M059J (cell line): ENCODE measurements around the gene ZBTB7C. TPM values are rescaled to one million over a fixed set of nuclear protein-coding genes. Genes with fewer than 3 reads are reported as not detected.

Source experiments
- DNase-seq: peaks from one replicate; pipeline ENCODE4 v3.0.0-alpha.2; 2012; ENCODE audit warnings: low read depth
- total RNA-seq: library from RNA; depleted of rRNA; stranded (reverse); fragments of >200 nt; shearing (Covaris generic); gene quantifications from 2 replicates; pipeline ENCODE4 v1.2.3, GENCODE V29; 2014

ZBTB7C gene
- total RNA-seq, 1 experiment from 2014 or later, result not detected

DNA sequence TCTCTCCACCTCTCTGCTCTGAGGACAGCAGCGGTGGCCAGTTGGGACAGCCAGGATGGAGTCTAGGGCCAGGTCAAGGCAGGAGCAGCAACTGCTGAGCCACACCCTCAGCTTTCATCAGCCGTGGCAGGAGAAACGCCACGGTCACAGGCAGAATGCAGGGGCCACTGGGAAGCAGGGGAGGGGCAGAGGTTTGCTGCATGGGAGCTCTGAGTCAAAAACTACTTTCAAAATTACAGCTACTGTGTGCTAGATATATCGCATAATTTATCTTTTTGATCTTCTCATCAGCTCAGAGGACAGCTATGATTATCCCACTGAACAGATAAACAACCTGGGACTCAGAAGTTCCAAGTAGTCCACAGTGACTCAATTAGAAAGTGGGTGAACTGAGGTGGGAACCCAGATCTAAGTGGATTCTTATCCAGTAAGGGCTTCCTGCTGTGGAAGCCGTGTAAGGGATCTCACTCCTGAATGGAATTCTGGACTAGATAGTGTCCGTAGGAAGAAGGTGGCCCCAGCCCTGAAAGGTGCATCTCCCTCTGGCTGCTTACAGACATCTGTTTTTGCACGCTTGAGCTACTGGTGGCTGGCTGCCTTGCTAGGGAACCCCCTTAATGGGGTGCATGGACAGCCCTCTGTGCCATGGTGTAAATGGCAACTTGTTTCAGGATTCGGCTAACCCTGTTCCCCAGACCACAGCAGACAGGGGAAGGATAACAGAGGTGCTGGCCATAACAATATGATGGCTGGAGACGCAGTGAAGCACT, 284.1 kb downstream of the ZBTB7C start:
- DNase-seq, result no peak

- no peak for DNase-seq
These were observed 285.2 kb downstream of the ZBTB7C start for GRCh38 chr18:48123941-48124340.

- DNase-seq, result no peak
These were observed 285.9 kb downstream of the ZBTB7C start for GRCh38 chr18:48123324-48123723.

GRCh38 chr18:48122816-48123215, 286.4 kb downstream of the ZBTB7C start:
- no peak for DNase-seq

DNA sequence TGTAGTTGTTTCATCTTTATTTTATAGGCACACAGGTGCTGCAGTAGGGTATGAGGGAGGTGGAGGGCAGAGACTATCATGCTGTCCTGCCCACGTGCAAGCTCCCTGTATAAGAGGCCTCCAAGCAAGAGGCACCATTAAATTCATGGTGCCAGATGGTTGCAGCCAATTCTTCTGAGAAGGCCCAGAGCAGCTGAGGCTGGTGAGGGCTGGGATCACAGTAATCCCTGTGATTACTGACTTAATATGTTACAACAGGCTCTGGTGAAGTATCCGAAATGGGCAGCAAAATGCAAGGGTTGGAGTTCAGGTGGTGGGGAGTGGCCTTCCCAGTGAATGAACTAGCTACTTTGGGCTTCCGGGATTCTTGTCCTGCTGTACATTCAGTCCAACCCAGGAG, 286.8 kb downstream of the ZBTB7C start:
- DNase-seq, result no peak

DNA sequence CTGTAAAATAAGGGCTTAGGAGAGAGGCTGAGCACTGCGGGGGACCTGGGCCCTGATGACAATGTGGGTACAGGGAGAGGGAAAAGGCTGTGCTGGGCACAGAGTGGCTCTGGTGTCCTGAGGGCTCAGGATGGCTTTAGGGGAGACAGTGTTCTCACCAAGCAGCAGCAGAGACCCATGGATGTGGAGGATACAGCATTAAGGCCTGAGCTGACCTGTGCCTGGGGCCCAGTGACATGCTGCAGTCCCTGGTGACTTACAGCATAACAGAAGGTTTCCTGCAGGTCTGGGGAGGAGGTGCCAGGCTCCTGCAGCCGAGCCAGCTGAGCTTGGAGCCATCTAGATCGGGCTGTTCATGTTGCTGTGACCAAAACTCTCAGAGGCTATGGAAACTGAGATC, 287.4 kb downstream of the ZBTB7C start:
- no peak for DNase-seq

DNA sequence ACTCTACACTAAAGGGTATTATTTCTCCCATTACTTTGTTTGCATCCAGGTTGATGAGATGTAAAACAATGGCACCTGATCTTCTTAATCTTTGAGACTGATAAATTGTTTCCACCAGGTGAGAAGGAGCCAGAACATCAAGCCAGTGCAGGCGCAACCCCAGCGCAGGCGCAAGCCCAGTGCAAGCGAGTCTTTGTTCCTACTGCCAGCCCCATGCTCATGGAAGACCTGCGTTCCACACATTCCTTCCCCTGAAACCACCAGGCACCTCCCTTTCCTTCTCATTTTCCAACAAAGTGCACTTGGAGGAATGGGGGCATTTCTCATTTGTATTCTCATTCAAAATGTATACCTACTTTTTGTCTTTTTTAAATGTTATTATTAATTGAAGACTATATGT, 290.0 kb downstream of the ZBTB7C start:
- no peak for DNase-seq

GRCh38 chr18:48116873-48117630, 292.1 kb downstream of the ZBTB7C start:
- no peak for DNase-seq

DNA sequence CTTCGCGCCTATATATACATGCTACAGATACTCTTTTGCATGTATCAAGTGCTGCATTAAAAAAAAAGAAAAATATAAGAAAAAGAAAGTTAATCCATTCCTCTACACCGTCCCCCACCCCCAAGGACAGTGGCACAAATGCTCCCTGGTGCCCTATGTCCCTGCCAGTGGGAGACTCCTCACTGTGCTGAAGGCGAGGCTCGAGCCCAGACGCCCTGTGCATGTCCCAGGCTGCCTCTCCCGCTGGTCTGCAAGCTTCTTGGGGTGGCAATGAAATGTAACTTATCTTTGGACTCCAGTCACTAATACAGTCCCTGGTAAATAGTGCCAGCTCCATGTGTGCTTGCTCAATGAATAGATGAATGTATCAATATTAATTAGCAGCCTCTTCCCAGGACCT, 293.2 kb downstream of the ZBTB7C start:
- DNase-seq, result no peak

GRCh38 chr18:48113691-48114090, 295.5 kb downstream of the ZBTB7C start:
- no peak for DNase-seq

DNA sequence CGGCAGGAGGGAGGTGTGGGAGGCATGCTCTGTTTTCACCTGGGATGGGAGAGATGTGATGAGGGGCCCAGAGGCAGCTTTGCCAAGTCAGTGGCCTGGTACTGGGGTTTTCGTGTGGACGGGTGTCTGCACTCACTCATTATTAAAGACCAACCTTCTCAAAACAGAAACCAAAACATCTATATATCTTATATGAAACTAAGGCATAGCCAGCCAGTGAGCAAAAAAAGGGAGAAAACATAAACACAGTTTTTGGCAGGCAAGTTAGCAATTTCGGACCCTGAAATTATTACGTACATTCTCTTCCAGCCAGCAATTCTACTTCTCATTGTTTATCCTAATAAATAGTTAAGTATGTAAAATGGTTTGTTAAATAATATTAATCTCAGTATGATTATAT, 297.6 kb downstream of the ZBTB7C start:
- no peak for DNase-seq

GRCh38 chr18:48110797-48111196, 298.4 kb downstream of the ZBTB7C start:
- DNase-seq, result no peak

GRCh38 chr18:48109961-48110493, 299.2 kb downstream of the ZBTB7C start:
- DNase-seq, result no peak

DNA sequence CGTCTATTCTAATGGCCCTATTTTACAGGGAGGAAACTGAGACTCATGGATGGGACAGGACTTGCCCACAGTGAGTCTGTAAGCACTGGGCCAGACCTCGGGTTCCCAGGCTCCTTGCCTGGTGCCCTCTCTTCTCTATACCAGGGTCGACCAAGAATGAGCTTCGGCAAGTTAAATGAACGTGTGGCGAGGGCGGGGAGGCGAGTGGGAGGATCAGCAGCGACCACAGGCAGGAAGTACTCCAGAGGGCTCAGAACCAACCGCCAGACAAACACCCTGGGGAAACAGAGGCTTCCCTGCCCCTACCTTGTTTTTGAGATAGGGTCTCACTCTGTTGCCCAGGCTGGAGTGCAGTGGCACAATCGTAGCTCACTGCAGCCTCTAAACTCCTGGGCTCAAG, 301.0 kb downstream of the ZBTB7C start:
- no peak for DNase-seq

GRCh38 chr18:48106976-48107781, 302.0 kb downstream of the ZBTB7C start:
- DNase-seq, result peak; percentile 9

GRCh38 chr18:48106498-48106897, 302.7 kb downstream of the ZBTB7C start:
- DNase-seq, result no peak

DNA sequence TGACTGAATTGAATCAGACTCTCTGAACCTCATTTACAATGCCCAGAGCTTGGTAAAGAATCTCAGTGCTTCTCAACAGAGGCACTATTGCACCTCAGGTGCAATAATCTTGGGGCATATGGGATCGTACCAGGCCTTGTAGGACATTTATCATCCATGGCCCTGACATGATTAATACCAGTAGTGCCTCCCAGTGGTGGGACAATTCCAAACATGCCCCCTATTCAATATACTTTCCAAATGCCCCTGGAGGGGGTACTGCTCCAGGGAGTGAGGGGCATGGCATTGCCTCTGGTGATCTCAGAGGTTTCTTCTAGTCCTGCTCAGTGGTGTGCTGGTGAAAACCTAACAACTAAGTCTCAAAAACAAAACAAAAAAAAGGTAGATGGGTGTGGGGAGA, 303.9 kb downstream of the ZBTB7C start:
- no peak for DNase-seq

- DNase-seq, result no peak
These were observed 304.5 kb downstream of the ZBTB7C start for GRCh38 chr18:48104705-48105104.

DNA sequence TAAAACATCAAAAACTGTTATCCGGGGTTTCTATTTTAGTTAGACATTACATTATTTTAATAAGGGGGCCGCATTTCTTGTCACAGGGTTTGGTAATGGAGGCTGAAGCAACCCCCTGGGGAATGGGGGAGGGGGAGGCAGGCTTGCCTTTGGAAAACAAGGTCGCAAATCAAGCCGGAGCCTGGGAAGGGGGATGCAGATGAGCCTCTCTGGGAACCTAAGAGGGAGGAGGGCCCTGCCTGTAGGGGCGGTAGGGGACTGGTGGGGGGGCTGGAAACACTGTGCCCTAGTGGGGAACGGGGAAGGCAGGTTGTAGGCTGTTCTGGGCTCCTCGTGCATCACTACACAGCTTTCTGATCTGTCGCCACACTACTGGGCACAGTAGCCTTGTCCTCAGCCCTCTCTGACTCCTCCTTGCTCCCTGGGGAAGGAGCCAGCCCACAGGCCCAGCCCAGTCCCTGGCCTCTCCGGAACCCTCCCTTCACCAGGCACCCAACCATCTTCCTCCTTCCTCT, 308.5 kb downstream of the ZBTB7C start:
- DNase-seq, result no peak

GRCh38 chr18:48100165-48100575, 309.0 kb downstream of the ZBTB7C start:
- DNase-seq, result no peak

- no peak for DNase-seq
These were observed 309.6 kb downstream of the ZBTB7C start for GRCh38 chr18:48099481-48100164.
